ENCODE measurements around the gene MYOZ3.

MYOZ3 gene

GRCh38 chr5:150639751-150640150, 21.3 kb upstream of the MYOZ3 start:
- TF ChIP-seq CTCF (IDR thresholded peaks at IDR 0.05; ENCODE audit: borderline replicate concordance, extremely low read depth, low read length, poor library complexity, severe bottlenecking) (no peak), EZH2 (IDR thresholded peaks at IDR 0.05; ENCODE audit: borderline replicate concordance, low read depth, low read length, severe bottlenecking) (no peak)
- no peaks in the 10 kb centered on the region for H3K9me3 ChIP-seq (ENCODE audit: insufficient read depth, low read length, severe bottlenecking)
- H3K36me3 ChIP-seq (ENCODE audit: insufficient read depth, low read length): no peaks in the 10 kb centered on the region
- no peak overlapping the region for H3K4me2 ChIP-seq (ENCODE audit: insufficient read depth, low read length)
- no peaks in the 10 kb centered on the region for H3K4me1 ChIP-seq (ENCODE audit: insufficient read depth, low read length)
- ATAC-seq (ENCODE audit: insufficient read depth, low read depth): no peak
- H3K79me2 ChIP-seq (ENCODE audit: insufficient read depth, low read length): no peaks in the 10 kb centered on the region
- peaks cover 2% of the 10 kb centered on the region; the same call in 1 of the 2 replicates for H4K20me1 ChIP-seq (ENCODE audit: insufficient read depth, low read length)
- no peak for DNase-seq
- H3K27me3 ChIP-seq (ENCODE audit: insufficient read depth, low read length, poor library complexity): peaks cover 17% of the 10 kb centered on the region
- H3K4me3 ChIP-seq (ENCODE audit: low read depth in 1 of 2, low read length in 2 of 2): no peak overlapping the region
- no peak overlapping the region for H3K9ac ChIP-seq (ENCODE audit: low read depth, low read length)
- H3K27ac ChIP-seq (ENCODE audit: low read length): no peak overlapping the region
- H2AFZ ChIP-seq (ENCODE audit: low read depth, low read length): no peak overlapping the region

- Histone ChIP-seq H3K79me2 (ENCODE audit: insufficient read depth, low read length) (no peaks in the 10 kb centered on the region), H2AFZ (ENCODE audit: low read depth, low read length) (no peak within 1 kb of the TSS), H3K4me2 (ENCODE audit: insufficient read depth, low read length) (no peak within 1 kb of the TSS), H4K20me1 (ENCODE audit: insufficient read depth, low read length) (peaks cover 2% of the 10 kb centered on the region; the same call in 1 of the 2 replicates), H3K36me3 (ENCODE audit: insufficient read depth, low read length) (no peaks in the 10 kb centered on the region), H3K9me3 (ENCODE audit: insufficient read depth, low read length, severe bottlenecking) (no peaks in the 10 kb centered on the region), H3K9ac (ENCODE audit: low read depth, low read length) (no peak within 1 kb of the TSS), H3K27me3 (ENCODE audit: insufficient read depth, low read length, poor library complexity) (peaks cover 23% of the 10 kb centered on the region), H3K4me1 (ENCODE audit: insufficient read depth, low read length) (no peaks in the 10 kb centered on the region), H3K27ac (ENCODE audit: low read length) (no peak within 1 kb of the TSS), H3K4me3 (ENCODE audit: low read depth in 1 of 2, low read length in 2 of 2) (no peak within 1 kb of the TSS)
- ATAC-seq (ENCODE audit: insufficient read depth, low read depth): no peak
- TF ChIP-seq CTCF (IDR thresholded peaks at IDR 0.05; ENCODE audit: borderline replicate concordance, extremely low read depth, low read length, poor library complexity, severe bottlenecking) (no peak), EZH2 (IDR thresholded peaks at IDR 0.05; ENCODE audit: borderline replicate concordance, low read depth, low read length, severe bottlenecking) (no peak)
- no peak for DNase-seq
These were observed 20.6 kb upstream of the MYOZ3 start, which contains the start of gene SYNPO for GRCh38 chr5:150640311-150641005. TSS of gene SYNPO (plus strand) at chr5:150640660. CDS start at chr5:150648276, 7,616 bp downstream.

- DNase-seq: no peak
- no peaks in the 10 kb centered on the region for H4K20me1 ChIP-seq (ENCODE audit: insufficient read depth, low read length)
- no peak overlapping the region for H3K4me3 ChIP-seq (ENCODE audit: low read depth in 1 of 2, low read length in 2 of 2)
- no peak for TF ChIP-seq EZH2 (IDR thresholded peaks at IDR 0.05; ENCODE audit: borderline replicate concordance, low read depth, low read length, severe bottlenecking)
- TF ChIP-seq CTCF (IDR thresholded peaks at IDR 0.05; ENCODE audit: borderline replicate concordance, extremely low read depth, low read length, poor library complexity, severe bottlenecking): no peak
- H2AFZ ChIP-seq (ENCODE audit: low read depth, low read length): no peak overlapping the region
- H3K4me2 ChIP-seq (ENCODE audit: insufficient read depth, low read length): no peak overlapping the region
- ATAC-seq (ENCODE audit: insufficient read depth, low read depth): no peak
- no peaks in the 10 kb centered on the region for H3K4me1 ChIP-seq (ENCODE audit: insufficient read depth, low read length)
- peaks cover 26% of the 10 kb centered on the region for H3K27me3 ChIP-seq (ENCODE audit: insufficient read depth, low read length, poor library complexity)
- H3K9ac ChIP-seq (ENCODE audit: low read depth, low read length): no peak overlapping the region
- H3K9me3 ChIP-seq (ENCODE audit: insufficient read depth, low read length, severe bottlenecking): no peaks in the 10 kb centered on the region
- no peaks in the 10 kb centered on the region for H3K79me2 ChIP-seq (ENCODE audit: insufficient read depth, low read length)
- no peaks in the 10 kb centered on the region for H3K36me3 ChIP-seq (ENCODE audit: insufficient read depth, low read length)
- no peak overlapping the region for H3K27ac ChIP-seq (ENCODE audit: low read length)
These were observed 20.0 kb upstream of the MYOZ3 start for GRCh38 chr5:150641006-150641570.

All from DND-41 (cell line).